ES-I3 (cell line): Measurements from ENCODE around the gene KRTAP10-12.
A peak's percentile ranks its signal among the peaks of the same experiment; 100 is the strongest.

ENCODE experiments used
- H3K36me3 ChIP-seq: 2 replicates; pipeline ENCODE4 v1.6.1; 2013; ENCODE audit warnings: mild to moderate bottlenecking, low read length, control low read depth, moderate library complexity; ENCODE audit not compliant: insufficient read depth
- H3K4me1 ChIP-seq: 2 replicates; pipeline ENCODE4 v1.6.1; 2013; ENCODE audit warnings: mild to moderate bottlenecking, control low read depth, low read length; ENCODE audit not compliant: insufficient read depth
- H3K9ac ChIP-seq: 2 replicates; pipeline ENCODE4 v1.6.1; 2013; ENCODE audit warnings: low read depth, mild to moderate bottlenecking, low read length, moderate library complexity
- H3K9me3 ChIP-seq: 2 replicates; pipeline ENCODE4 v1.6.1; 2013; ENCODE audit warnings: mild to moderate bottlenecking, low read length, moderate library complexity; ENCODE audit not compliant: control insufficient read depth, insufficient read depth

Gene KRTAP10-12

DNA sequence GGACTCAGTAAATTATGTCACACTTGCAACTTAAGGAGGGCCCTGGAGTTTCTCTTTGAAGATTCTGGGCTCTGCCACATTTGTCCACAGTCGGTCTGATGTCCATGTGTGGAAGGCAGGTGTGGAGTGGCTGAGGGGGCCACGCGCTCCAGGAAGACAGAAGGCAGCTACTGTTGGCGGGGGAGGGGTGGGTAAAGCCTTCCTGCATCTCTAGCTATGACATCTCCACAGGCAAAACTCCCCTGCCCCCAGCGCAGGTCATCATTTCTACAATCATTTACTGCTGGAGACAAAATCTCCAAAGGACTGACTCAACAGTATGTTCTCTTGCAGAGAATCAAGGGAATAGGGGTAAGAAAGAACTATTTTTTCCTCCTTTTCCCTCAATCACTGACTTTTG, 25.8 kb downstream of the KRTAP10-12 start:
- Histone ChIP-seq H3K9ac (peak overlapping the region; percentile 37; the same call in 1 of the 2 replicates), H3K9me3 (no peaks in the 10 kb centered on the region), H3K4me1 (peaks cover 11% of the 10 kb centered on the region), H3K36me3 (no peaks in the 10 kb centered on the region)

DNA sequence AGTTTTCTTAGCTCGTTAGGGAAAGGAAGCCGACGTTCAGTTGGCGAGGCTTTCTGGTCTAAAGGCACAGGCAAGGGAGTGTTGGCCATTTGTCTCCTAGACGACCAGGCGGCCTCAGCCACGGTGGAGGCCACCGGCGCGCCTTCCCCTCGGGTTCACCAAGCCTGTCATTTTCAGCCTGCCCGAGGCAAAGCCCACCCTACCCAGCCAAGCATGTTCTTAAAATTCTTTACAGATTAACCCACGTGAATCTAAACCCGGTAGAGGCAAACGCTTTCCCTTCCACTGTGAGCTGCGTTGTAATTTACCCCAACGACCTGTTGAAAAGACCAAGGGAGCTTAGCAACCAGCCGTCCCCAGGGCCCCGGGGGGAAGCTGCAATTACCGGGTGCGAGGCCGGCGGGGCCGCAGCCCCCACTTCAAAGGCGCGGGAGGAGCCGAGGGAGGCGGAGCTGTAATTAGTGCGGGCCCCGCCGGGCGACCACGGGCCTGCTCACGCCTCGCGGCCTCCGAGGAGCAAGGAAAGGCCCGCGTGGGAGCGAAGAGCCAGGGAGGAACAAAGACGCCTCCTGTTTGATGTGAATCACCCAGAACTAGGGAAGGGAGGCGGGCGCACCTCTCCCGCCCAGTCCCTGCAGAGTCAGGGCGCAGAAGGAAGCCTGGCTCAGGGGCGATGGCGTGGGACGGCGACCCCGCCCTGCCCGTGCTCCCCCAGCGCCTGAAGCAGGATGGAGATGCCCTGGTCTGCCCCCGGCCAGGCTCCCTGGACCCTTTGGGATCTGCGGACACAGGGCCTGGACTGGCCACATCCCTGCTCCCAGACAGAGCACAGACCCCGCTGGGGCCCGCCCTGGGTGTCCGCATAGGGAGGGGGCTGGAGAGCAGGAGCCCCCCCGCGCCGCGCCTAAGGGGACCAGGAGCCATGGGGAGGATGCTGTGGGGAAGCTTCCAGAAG, 26.5 kb downstream of the KRTAP10-12 start:
- H3K9ac ChIP-seq: peak overlapping the region; percentile 37
- no peaks in the 10 kb centered on the region for H3K9me3 ChIP-seq
- peaks cover 6% of the 10 kb centered on the region for H3K4me1 ChIP-seq
- no peaks in the 10 kb centered on the region for H3K36me3 ChIP-seq

DNA sequence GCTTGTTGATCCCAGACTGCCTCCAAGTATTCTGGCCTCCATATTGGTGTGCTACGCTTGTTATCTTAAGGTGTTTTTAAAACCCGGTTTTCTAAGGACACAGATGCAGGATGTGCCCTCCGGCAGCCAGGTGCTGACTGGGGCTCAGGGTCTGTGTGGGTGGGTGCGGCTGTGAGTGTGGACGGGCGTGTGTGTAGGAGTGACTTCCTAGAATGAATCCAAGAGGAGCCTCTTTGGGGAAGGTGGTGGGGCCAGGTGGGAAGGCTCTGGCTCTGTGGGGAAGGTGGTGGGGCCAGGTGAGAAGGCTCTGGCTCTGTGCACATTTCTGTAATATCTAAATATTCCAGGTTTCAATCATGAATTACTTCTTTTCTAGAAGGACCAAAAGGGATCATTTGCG, 27.2 kb downstream of the KRTAP10-12 start:
- H3K4me1 ChIP-seq: peaks cover 6% of the 10 kb centered on the region
- no peaks in the 10 kb centered on the region for H3K36me3 ChIP-seq
- H3K9ac ChIP-seq: no peak overlapping the region
- no peaks in the 10 kb centered on the region for H3K9me3 ChIP-seq

DNA sequence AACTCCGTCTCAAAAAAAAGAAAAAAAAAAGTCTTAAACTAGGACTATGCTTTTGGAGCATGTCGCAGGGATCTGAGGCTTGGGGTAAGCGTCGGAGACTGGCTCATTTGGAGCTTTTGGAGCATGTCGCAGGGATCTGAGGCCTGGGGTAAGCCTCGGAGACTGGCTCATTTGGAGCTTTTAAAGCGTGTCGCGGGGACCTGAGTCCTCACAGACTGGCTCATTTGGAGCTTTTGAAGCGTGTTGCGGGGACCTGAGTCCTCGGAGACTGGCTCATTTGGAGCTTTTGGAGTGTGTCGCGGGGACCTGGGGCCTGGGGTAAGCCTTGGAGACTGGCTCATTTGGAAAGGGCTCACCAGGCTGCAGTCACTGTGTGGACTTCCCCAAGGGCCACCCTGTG, 28.0 kb downstream of the KRTAP10-12 start:
- peaks cover 6% of the 10 kb centered on the region for H3K4me1 ChIP-seq
- no peak overlapping the region for H3K9ac ChIP-seq
- no peaks in the 10 kb centered on the region for H3K9me3 ChIP-seq
- H3K36me3 ChIP-seq: no peaks in the 10 kb centered on the region

DNA sequence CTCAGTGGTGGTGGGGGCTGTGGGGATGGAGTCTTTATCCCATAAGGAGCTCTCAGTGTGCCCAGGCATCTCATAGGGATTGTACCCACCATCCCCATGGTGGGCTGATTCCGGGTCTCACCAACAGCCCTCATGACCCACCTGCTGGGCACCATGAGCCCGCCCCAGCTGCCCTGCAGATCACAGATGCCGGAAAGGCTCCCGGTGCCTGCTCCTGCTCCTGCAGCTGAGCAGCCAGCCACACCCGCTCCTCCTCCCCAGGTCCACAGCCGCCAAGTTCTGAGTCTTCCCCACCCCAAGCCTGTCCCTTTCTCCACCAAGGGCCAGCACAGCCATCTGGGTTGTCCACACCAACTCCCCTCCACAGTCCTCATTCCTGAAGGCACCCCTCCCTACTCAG, 29.9 kb downstream of the KRTAP10-12 start:
- H3K36me3 ChIP-seq: no peaks in the 10 kb centered on the region
- no peak overlapping the region for H3K9ac ChIP-seq
- peaks cover 6% of the 10 kb centered on the region for H3K4me1 ChIP-seq
- H3K9me3 ChIP-seq: no peaks in the 10 kb centered on the region

DNA sequence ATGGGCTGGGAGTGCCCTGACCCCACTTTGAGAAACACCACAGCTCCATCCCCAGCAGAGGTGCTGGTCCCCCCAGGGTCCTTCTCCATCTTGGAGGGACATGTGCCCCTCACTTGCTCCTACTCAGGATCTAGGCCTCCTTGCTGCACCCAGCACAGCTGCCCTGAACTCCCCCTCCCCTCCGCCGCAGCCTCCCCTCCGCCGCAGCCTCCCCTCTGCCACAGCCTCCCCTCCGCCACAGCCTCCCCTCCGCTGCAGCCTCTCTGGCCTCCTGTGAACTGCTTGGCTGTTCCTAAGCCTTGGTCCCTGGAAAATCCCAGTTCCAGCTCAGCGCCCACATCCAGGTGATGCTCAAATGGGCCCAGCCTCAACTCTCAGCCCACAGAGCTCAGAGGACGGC, 30.3 kb downstream of the KRTAP10-12 start:
- H3K9ac ChIP-seq: no peak overlapping the region
- no peaks in the 10 kb centered on the region for H3K36me3 ChIP-seq
- H3K4me1 ChIP-seq: peaks cover 6% of the 10 kb centered on the region
- no peaks in the 10 kb centered on the region for H3K9me3 ChIP-seq

DNA sequence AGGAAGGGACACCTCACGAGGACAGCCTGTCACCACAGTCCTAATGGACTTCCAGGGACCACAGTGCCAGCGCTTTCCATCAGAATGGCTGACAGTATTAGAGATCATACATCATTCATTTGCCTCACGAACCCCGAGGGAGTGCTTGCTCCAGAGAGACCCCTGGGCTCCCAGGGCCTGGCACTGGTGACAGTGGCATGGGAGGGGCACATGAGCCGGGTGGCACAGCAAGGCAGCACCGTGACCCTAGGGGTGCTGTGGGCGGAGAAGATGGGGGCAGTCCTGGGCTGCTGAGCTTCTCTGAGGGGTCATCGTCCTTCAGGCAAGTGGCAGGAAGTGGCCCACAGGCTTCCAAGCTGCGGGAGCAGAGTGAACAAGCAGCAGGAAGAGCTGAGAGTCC, 30.8 kb downstream of the KRTAP10-12 start:
- Histone ChIP-seq H3K36me3 (no peaks in the 10 kb centered on the region), H3K4me1 (peaks cover 3% of the 10 kb centered on the region), H3K9ac (no peak overlapping the region), H3K9me3 (no peaks in the 10 kb centered on the region)

DNA sequence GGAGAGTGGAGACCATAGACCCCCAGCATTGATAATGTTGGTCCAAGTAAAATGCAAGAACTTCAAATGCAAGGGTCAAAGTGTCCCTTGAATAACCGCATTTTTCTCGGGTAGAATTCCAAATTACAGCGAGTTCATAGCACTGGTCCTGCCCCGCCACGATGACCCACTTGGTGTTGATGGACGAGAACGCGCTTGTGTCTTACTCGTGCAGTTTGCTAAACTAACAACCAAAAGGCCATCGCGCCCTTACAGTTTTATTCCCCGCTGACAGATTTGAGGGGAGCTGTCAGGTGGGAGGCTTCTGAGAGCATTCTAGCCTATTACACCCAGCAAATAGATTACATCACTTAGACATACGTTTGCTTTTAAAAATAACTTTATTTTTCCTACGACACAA, 31.7 kb downstream of the KRTAP10-12 start:
- Histone ChIP-seq H3K9ac (no peak overlapping the region), H3K36me3 (no peaks in the 10 kb centered on the region)

DNA sequence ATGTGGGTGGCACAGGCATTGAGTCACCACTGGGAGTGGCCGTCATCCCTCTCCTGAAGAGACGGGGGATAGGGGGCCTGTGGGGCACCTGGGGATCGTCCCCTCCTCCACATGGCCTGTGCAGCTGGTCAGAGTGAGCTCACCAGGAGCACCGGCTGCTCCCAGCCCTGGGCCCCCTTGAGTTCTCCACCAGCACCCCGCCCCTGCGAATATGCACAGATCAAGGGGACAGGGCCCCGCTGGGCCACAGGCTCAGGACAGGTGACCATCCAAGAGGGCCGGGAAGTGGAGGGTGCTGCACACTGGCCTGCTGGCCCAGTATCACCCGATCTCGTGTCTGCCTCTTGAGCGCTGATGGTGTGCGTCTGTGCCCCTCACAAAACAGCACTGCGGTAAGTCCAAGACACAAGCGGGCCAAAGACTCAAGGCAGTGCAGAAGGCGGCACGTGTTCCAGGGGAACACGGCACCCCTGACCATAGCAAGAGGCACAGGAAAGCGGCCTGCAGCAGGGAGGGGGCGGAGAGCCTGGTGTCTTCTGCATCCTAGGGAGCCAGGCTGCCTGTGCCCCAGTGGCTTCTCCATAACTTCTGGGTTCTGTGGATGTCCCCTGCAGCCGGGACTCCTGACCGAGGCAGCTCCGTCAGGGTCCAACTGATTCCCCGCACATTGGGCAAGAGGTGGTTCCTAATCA, 32.5 kb downstream of the KRTAP10-12 start:
- Histone ChIP-seq H3K9me3 (no peaks in the 10 kb centered on the region), H3K36me3 (no peaks in the 10 kb centered on the region), H3K4me1 (no peaks in the 10 kb centered on the region), H3K9ac (no peak overlapping the region)

More for the DNA sequence above, 31.7 kb downstream of the KRTAP10-12 start:
- Histone ChIP-seq H3K4me1 (no peaks in the 10 kb centered on the region), H3K9me3 (no peaks in the 10 kb centered on the region)

DNA sequence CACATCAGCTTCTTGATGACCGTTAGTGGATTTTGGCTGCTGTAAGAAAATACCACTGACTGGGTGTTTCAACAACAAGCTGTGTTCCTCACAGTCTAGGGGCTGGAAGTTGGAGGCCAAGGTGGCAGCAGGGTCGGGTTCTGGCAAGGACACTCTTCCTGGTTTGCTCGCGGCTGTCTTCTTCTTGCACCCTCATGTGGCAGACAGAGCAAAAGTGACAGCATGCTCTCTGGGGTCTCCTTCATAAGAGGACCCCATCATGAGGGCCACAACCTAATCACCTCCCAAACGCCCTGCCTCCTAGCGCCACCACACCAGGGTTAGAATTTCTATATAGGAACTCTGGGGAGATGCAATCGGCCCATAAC, 33.0 kb downstream of the KRTAP10-12 start:
- Histone ChIP-seq H3K9me3 (no peaks in the 10 kb centered on the region), H3K9ac (no peak overlapping the region), H3K4me1 (no peaks in the 10 kb centered on the region), H3K36me3 (no peaks in the 10 kb centered on the region)

DNA sequence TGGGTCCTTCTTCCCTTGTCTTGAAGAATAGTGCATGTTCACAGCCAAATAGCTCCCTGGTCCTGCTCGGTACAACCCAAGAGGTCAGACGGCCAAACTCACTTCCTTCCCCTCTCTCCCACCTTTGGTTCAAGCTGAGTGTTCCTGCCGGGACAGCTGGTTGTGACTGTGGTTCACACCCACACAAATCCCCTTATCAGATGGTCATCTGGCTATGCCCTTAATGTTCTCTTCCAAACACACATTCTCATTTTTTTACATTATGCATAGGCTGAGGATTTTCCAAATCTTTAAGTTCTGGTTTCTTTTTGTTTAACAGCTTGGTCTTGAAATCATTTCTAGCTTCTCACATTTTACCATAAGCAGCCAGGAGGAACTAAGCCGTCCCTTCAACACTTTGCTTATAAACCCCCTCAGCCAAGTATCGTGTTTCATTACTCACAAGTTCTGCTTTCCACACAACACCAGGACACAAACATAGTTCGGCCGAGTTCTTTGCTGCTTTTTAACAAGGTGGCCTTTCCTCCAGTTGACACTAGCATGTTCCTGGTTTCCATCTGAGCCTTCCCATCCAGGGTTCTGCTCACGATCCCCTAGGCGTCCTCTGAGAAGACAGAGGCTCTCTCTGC, 34.1 kb downstream of the KRTAP10-12 start:
- no peaks in the 10 kb centered on the region for H3K36me3 ChIP-seq
- no peak overlapping the region for H3K9ac ChIP-seq
- H3K4me1 ChIP-seq: no peaks in the 10 kb centered on the region
- H3K9me3 ChIP-seq: no peaks in the 10 kb centered on the region

DNA sequence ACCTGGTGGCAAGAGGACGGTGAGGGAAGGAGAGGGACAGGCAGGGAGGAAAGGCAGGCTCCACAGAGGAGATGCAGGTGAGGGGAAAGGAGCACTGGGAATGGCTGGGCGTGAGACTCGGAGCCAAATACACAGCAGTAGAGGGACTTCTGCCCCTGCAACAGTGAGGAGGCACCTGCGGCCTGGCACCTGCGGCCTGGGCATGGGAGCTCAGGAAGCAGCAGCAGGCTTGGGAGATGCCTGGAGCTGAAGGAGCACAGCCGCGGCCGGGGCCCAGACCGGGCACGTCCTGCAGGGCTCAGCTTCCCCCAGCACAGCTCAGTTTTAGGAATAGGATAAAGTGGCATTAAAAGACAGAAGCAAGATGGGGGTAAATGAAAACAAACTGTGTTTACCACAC, 35.3 kb downstream of the KRTAP10-12 start:
- Histone ChIP-seq H3K36me3 (no peaks in the 10 kb centered on the region), H3K4me1 (no peaks in the 10 kb centered on the region), H3K9ac (no peak overlapping the region)

DNA sequence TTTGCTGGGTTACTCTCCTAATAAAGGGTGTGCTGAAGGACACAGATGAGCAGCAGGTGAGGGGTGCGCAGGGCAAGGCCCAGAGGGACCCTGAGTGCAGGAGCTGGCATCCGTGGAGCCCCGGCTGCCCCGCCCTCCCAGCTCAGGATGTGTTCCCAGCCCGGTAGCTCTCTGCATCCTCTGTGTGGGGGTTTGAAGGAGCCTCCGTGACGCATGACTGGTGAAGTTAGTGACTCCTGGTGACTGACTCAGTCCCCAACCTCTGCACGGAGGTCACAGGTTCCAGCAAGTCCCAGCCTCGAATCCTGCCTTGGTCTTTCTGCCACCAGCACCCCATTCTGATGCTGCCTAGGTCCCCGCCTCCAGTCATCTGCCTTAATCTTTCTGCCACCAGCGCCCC, 36.0 kb downstream of the KRTAP10-12 start:
- H3K4me1 ChIP-seq: no peaks in the 10 kb centered on the region
- peaks cover 12% of the 10 kb centered on the region; the same call in 1 of the 2 replicates for H3K9me3 ChIP-seq
- no peak overlapping the region for H3K9ac ChIP-seq
- no peaks in the 10 kb centered on the region for H3K36me3 ChIP-seq

More for the DNA sequence above, 35.3 kb downstream of the KRTAP10-12 start:
- peaks cover 5% of the 10 kb centered on the region; the same call in 1 of the 2 replicates for H3K9me3 ChIP-seq

DNA sequence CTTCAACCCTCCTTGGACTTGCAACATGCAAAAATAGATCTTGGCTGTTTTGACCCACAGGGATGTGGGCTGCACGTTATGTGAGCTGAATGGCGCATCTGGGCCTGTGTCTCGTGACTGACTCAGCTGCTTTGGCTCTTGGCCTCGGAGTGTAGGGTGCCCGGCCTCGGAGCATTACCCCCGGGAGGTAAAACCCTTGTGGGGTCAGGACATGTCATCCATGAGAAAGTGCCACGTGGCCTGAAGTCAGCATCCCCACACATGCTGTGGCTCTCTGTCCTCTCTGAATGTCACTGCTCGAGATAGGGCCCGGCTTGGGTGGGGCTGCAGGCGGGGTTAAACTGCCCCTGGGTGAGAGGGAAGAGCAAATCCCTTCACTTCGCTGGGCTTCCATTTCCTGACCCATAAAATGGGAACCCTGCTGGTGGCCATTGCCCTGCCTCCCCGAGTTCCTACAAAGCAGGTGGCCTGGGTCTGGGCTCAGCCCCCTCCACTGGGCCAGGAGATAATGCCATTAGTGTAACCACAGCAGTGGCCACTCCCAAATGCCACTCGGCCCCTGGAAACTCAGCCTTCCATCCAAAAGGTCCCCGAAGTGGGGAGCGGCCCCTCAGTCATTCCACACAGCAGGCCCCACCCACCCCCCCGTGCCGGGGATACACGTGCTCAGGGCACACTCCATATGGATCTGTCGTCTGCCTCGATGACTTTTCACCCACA, 37.2 kb downstream of the KRTAP10-12 start:
- Histone ChIP-seq H3K9ac (no peak overlapping the region), H3K36me3 (no peaks in the 10 kb centered on the region), H3K9me3 (peaks cover 22% of the 10 kb centered on the region), H3K4me1 (no peaks in the 10 kb centered on the region)
